GM19023 (cell line): ENCODE measurements around the gene PPFIBP1.

Source experiments
- ATAC-seq: cut with Tn5 transposase; IDR thresholded peaks from one replicate; pipeline ENCODE4 v1.9.1; 2021; ENCODE audit warnings: mild to moderate bottlenecking, moderate library complexity; ENCODE audit not compliant: unreplicated experiment

PPFIBP1 gene

GRCh38 chr12:27511723-27512045 lies 12.3 kb upstream of the PPFIBP1 start:
- ATAC-seq = no peak

GRCh38 chr12:27513155-27513824 lies 10.7 kb upstream of the PPFIBP1 start:
- no peak for ATAC-seq

GRCh38 chr12:27515671-27516070 lies 8.3 kb upstream of the PPFIBP1 start:
- no peak for ATAC-seq

- no peak for ATAC-seq
Observed at GRCh38 chr12:27516625-27517024, 7.4 kb upstream of the PPFIBP1 start.

- no peak for ATAC-seq
Observed at GRCh38 chr12:27517546-27517945, 6.5 kb upstream of the PPFIBP1 start.

- no peak for ATAC-seq
Observed at GRCh38 chr12:27517961-27518665, 5.9 kb upstream of the PPFIBP1 start.

GRCh38 chr12:27521066-27521465 lies 2.9 kb upstream of the PPFIBP1 start:
- no peak for ATAC-seq

- no peak for ATAC-seq
Observed at GRCh38 chr12:27521981-27522380, 2.0 kb upstream of the PPFIBP1 start.

- peak; percentile 13 for ATAC-seq
Observed at GRCh38 chr12:27523305-27523641, 733 bp upstream of the PPFIBP1 start.

GRCh38 chr12:27524494-27524835 lies 459 bp downstream of the PPFIBP1 start:
- ATAC-seq = peak; percentile 1

- ATAC-seq = no peak
Observed at GRCh38 chr12:27524839-27525753, 1.1 kb downstream of the PPFIBP1 start.

- no peak for ATAC-seq
Observed at GRCh38 chr12:27527512-27527911, 3.5 kb downstream of the PPFIBP1 start.

- ATAC-seq = no peak
Observed at GRCh38 chr12:27528788-27529187, 4.8 kb downstream of the PPFIBP1 start.

GRCh38 chr12:27530157-27530922 lies 6.3 kb downstream of the PPFIBP1 start:
- ATAC-seq = no peak

GRCh38 chr12:27531896-27532295 lies 7.9 kb downstream of the PPFIBP1 start:
- ATAC-seq = no peak

GRCh38 chr12:27534060-27534764 lies 10.2 kb downstream of the PPFIBP1 start:
- ATAC-seq = peak; percentile 54

GRCh38 chr12:27534765-27535161 lies 10.8 kb downstream of the PPFIBP1 start:
- ATAC-seq = peak; percentile 12

GRCh38 chr12:27535318-27535717 lies 11.3 kb downstream of the PPFIBP1 start:
- ATAC-seq = no peak

GRCh38 chr12:27537855-27538675 lies 14.1 kb downstream of the PPFIBP1 start:
- no peak for ATAC-seq

- ATAC-seq = no peak
Observed at GRCh38 chr12:27539191-27539631, 15.2 kb downstream of the PPFIBP1 start.
